SK-N-MC (cell line): Measurements from ENCODE around the gene CHMP3.
"Not testable (repeated sequence)": the region's sequence is repeated elsewhere in the genome, so short reads cannot be mapped to it uniquely, and the experiment has no call there.

ENCODE experiments used
- EZH2 ChIP-seq: fragments of 200-600 bp; sonication (generic); IDR thresholded peaks from one replicate; pipeline ENCODE4 v1.6.1; 2017; ENCODE audit warnings: antibody characterized with exemption
- FOXP2 ChIP-seq: optimal IDR thresholded peaks from 2 replicates; pipeline ENCODE3; 2011; ENCODE audit warnings: mild to moderate bottlenecking, moderate library complexity; ENCODE audit not compliant: insufficient read depth; ENCODE audit errors: extremely low read length, control extremely low read depth
- POLR2AphosphoS5 ChIP-seq: IDR thresholded peaks from 2 replicates; pipeline ENCODE4 v1.6.1; 2012; ENCODE audit warnings: mild to moderate bottlenecking, low read depth, low read length, borderline replicate concordance

- TF ChIP-seq POLR2AphosphoS5, EZH2, FOXP2: not testable (repeated sequence)
Measured at GRCh38 chr2:86589701-86590100, 26.5 kb upstream of the CHMP3 start.
